Measurements from ENCODE around the gene LAMA1. TPM values are rescaled to one million over a fixed set of nuclear protein-coding genes. Genes with fewer than 3 reads are reported as not detected.
"Not testable (repeated sequence)": the region's sequence is repeated elsewhere in the genome, so short reads cannot be mapped to it uniquely, and the experiment has no call there.

The LAMA1 gene
- total RNA-seq, 1 experiment from 2014 or later, result not detected

- ChIA-PET CTCF (no interaction called here), POLR2A (ENCODE audit: unreplicated experiment) (no interaction called here)
- Histone ChIP-seq H3K9me3 (ENCODE audit: low read length) (no peaks in the 10 kb centered on the region), H3K9ac (ENCODE audit: low read length) (no peak overlapping the region), H2AFZ (ENCODE audit: low read length) (no peak overlapping the region), H3K4me1 (ENCODE audit: insufficient read depth, low read length) (no peaks in the 10 kb centered on the region), H3K79me2 (ENCODE audit: low read length) (no peaks in the 10 kb centered on the region), H3K36me3 (ENCODE audit: low read depth, low read length) (no peaks in the 10 kb centered on the region), H4K20me1 (ENCODE audit: low read length) (no peaks in the 10 kb centered on the region), H3K27ac (ENCODE audit: low read length) (no peak overlapping the region), H3K9me2 (replicated peaks; ENCODE audit: low read length) (no peaks in the 10 kb centered on the region), H3F3A (ENCODE audit: low read length, unreplicated experiment) (no peaks in the 10 kb centered on the region), H3K4me3 (ENCODE audit: low read length) (no peak overlapping the region), H3K27me3 (ENCODE audit: low read length) (peaks cover 92% of the 10 kb centered on the region), H3K4me2 (ENCODE audit: low read length) (no peak overlapping the region)
- intact Hi-C loops (cut with micrococcal nuclease), result no loop called here
- TF ChIP-seq, protein P1, sequence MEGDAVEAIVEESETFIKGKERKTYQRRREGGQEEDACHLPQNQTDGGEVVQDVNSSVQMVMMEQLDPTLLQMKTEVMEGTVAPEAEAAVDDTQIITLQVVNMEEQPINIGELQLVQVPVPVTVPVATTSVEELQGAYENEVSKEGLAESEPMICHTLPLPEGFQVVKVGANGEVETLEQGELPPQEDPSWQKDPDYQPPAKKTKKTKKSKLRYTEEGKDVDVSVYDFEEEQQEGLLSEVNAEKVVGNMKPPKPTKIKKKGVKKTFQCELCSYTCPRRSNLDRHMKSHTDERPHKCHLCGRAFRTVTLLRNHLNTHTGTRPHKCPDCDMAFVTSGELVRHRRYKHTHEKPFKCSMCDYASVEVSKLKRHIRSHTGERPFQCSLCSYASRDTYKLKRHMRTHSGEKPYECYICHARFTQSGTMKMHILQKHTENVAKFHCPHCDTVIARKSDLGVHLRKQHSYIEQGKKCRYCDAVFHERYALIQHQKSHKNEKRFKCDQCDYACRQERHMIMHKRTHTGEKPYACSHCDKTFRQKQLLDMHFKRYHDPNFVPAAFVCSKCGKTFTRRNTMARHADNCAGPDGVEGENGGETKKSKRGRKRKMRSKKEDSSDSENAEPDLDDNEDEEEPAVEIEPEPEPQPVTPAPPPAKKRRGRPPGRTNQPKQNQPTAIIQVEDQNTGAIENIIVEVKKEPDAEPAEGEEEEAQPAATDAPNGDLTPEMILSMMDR (conservative IDR thresholded peaks at IDR 0.05; ENCODE audit: low read depth, low read length), result no peak
- no peak for TF ChIP-seq EZH2 (IDR thresholded peaks at IDR 0.05; ENCODE audit: low read length, unreplicated experiment)
- TF ChIP-seq EZH2phosphoT487 (IDR thresholded peaks at IDR 0.05; ENCODE audit: borderline replicate concordance, low read length), result no peak
- no TSS peak for BruUV-seq (replicated peaks)
- no peak for ATAC-seq
- DNase-seq, result no peak
Observed at GRCh38 chr18:6939972-6940371, 177.6 kb downstream of the LAMA1 start.

- intact Hi-C loops (cut with micrococcal nuclease); H3K79me2 ChIP-seq (ENCODE audit: low read length); H3F3A ChIP-seq (ENCODE audit: low read length, unreplicated experiment); H3K4me2 ChIP-seq (ENCODE audit: low read length); H3K4me1 ChIP-seq (ENCODE audit: insufficient read depth, low read length); ATAC-seq; H3K9me3 ChIP-seq (ENCODE audit: low read length); POLR2A ChIA-PET (ENCODE audit: unreplicated experiment); H2AFZ ChIP-seq (ENCODE audit: low read length); DNase-seq; H4K20me1 ChIP-seq (ENCODE audit: low read length); BruUV-seq (replicated peaks); H3K36me3 ChIP-seq (ENCODE audit: low read depth, low read length); H3K9ac ChIP-seq (ENCODE audit: low read length); H3K4me3 ChIP-seq (ENCODE audit: low read length); H3K27ac ChIP-seq (ENCODE audit: low read length); CTCF ChIA-PET; H3K9me2 ChIP-seq (replicated peaks; ENCODE audit: low read length): not testable (repeated sequence)
- peaks cover 95% of the 10 kb centered on the region for H3K27me3 ChIP-seq (ENCODE audit: low read length)
Observed at GRCh38 chr18:6938403-6938802, 179.2 kb downstream of the LAMA1 start.

- no peak overlapping the region for H3K4me2 ChIP-seq (ENCODE audit: low read length)
- ATAC-seq (no peak), DNase-seq (no peak)
- intact Hi-C loops (cut with micrococcal nuclease), result no loop called here
- H2AFZ ChIP-seq (ENCODE audit: low read length), result no peak overlapping the region
- TF ChIP-seq, protein P1 (conservative IDR thresholded peaks at IDR 0.05; ENCODE audit: low read depth, low read length), result no peak
- TF ChIP-seq EZH2phosphoT487 (IDR thresholded peaks at IDR 0.05; ENCODE audit: borderline replicate concordance, low read length) (no peak), EZH2 (IDR thresholded peaks at IDR 0.05; ENCODE audit: low read length, unreplicated experiment) (no peak)
- H4K20me1 ChIP-seq (ENCODE audit: low read length), result no peaks in the 10 kb centered on the region
- H3K9ac ChIP-seq (ENCODE audit: low read length), result no peak overlapping the region
- H3K4me3 ChIP-seq (ENCODE audit: low read length), result no peak overlapping the region
- peaks cover 94% of the 10 kb centered on the region for H3K27me3 ChIP-seq (ENCODE audit: low read length)
- no peaks in the 10 kb centered on the region for H3F3A ChIP-seq (ENCODE audit: low read length, unreplicated experiment)
- H3K36me3 ChIP-seq (ENCODE audit: low read depth, low read length), result no peaks in the 10 kb centered on the region
- no TSS peak for BruUV-seq (replicated peaks)
- ChIA-PET POLR2A (ENCODE audit: unreplicated experiment) (no interaction called here), CTCF (interaction anchor here (0.7 kb wide), 1 partner anchor 18 kb away, joined by 4 read pairs; no protein-coding TSS in a partner anchor)
- H3K9me2 ChIP-seq (replicated peaks; ENCODE audit: low read length), result no peaks in the 10 kb centered on the region
- H3K9me3 ChIP-seq (ENCODE audit: low read length), result no peaks in the 10 kb centered on the region
- H3K27ac ChIP-seq (ENCODE audit: low read length), result no peak overlapping the region
- H3K4me1 ChIP-seq (ENCODE audit: insufficient read depth, low read length), result no peaks in the 10 kb centered on the region
- no peaks in the 10 kb centered on the region for H3K79me2 ChIP-seq (ENCODE audit: low read length)
Observed at GRCh38 chr18:6938003-6938402, 179.6 kb downstream of the LAMA1 start.
